CD4-positive, alpha-beta T cell (primary cell): ENCODE measurements around the gene TUBB. TPM values are rescaled to one million over a fixed set of nuclear protein-coding genes. Genes with fewer than 3 reads are reported as not detected.

Source experiments
- ATAC-seq: fragments of 200-7000 bp; cut with Tn5 transposase; one replicate; pipeline ENCODE4 v1.10.0; 2022; ENCODE audit warnings: mild to moderate bottlenecking; ENCODE audit not compliant: poor library complexity
- CTCF ChIA-PET: fragments of 350-600 bp; sonication (Branson Sonifier 250); formaldehyde crosslinking; loops from one replicate; lab custom pipeline; 2021; ENCODE audit warnings: antibody characterized with exemption, inconsistent platforms; lab: Charles Lee
- POLR2A ChIA-PET: fragments of 350-600 bp; sonication (Branson Sonifier 250); formaldehyde crosslinking; loops from one replicate; lab custom pipeline; 2021; ENCODE audit warnings: antibody characterized with exemption, inconsistent platforms; lab: Charles Lee
- DNase-seq, 14 experiments: peaks; one replicate each; pipeline ENCODE4 v3.0.0-alpha.2; 2013 to 2020; ENCODE audit warnings: mixed read lengths in 2 of 14
- H3K27ac ChIP-seq, 2 donors: one replicate each; pipeline versions ENCODE4 v1.5.1 to v1.7.0; 2013; ENCODE audit warnings: low read length in 2 of 2, low read depth in 1 of 2, mild to moderate bottlenecking in 1 of 2
- H3K27me3 ChIP-seq, 2 experiments: 1 replicate in 1 of 2; 2 replicates in 1 of 2; pipeline versions ENCODE4 v1.6.1 to v1.7.0; 2013; ENCODE audit warnings: low read length in 2 of 2, control low read depth in 1 of 2, mild to moderate bottlenecking in 1 of 2, moderate library complexity in 1 of 2; ENCODE audit not compliant: insufficient read depth in 2 of 2, control insufficient read depth in 1 of 2
- H3K36me3 ChIP-seq: one replicate; pipeline ENCODE4 v1.6.1; 2013; ENCODE audit warnings: low read length, control low read depth; ENCODE audit not compliant: insufficient read depth
- H3K4me1 ChIP-seq: one replicate; pipeline ENCODE4 v1.6.1; 2013; ENCODE audit warnings: low read length, control low read depth; ENCODE audit not compliant: insufficient read depth
- H3K4me3 ChIP-seq: one replicate; pipeline ENCODE4 v1.5.1; 2013; ENCODE audit warnings: mild to moderate bottlenecking, low read length, moderate library complexity
- H3K9me3 ChIP-seq, 2 experiments: 1 replicate in 1 of 2; 2 replicates in 1 of 2; pipeline versions ENCODE4 v1.6.1 to v1.7.0; 2013; ENCODE audit warnings: low read length in 2 of 2, mild to moderate bottlenecking in 2 of 2, control low read depth in 1 of 2, moderate library complexity in 1 of 2; ENCODE audit not compliant: control insufficient read depth in 1 of 2, insufficient read depth in 1 of 2
- H3K27ac Mint-ChIP-seq: one replicate; pipeline ENCODE4 v1.8.0; 2020; ENCODE audit warnings: mixed read lengths
- H3K27me3 Mint-ChIP-seq: one replicate; pipeline ENCODE4 v1.8.0; 2021; ENCODE audit warnings: mixed read lengths
- H3K36me3 Mint-ChIP-seq: one replicate; pipeline ENCODE4 v1.8.0; 2021; ENCODE audit warnings: low read depth, mixed read lengths
- H3K4me1 Mint-ChIP-seq: one replicate; pipeline ENCODE4 v1.8.0; 2021; ENCODE audit warnings: low read depth, mixed read lengths
- H3K4me3 Mint-ChIP-seq: one replicate; pipeline ENCODE4 v1.8.0; 2020; ENCODE audit warnings: mild to moderate bottlenecking, mixed read lengths
- H3K9me3 Mint-ChIP-seq: one replicate; pipeline ENCODE4 v1.8.0; 2020; ENCODE audit warnings: mixed read lengths
- CTCF ChIP-seq: fragments of 200-600 bp; IDR thresholded peaks from one replicate; pipeline ENCODE4 v1.8.0; 2022; ENCODE audit warnings: antibody characterized with exemption, mild to moderate bottlenecking
- intact Hi-C, 2 experiments: fragments of 100-400 bp; cut with DNase I in 1 of 2; cut with micrococcal nuclease in 1 of 2; formaldehyde crosslinking; loops; one replicate each; pipeline versions ENCODE4 v1.15.1 to v1.9.0; 2023 to 2025; cut with DNase I, micrococcal nuclease
- total RNA-seq, 174 experiments: library from RNA in 2 of 174; stranded (reverse) in 2 of 174; gene quantifications; one replicate each; pipeline ENCODE4 v1.2.3 and lab custom pipeline; 2021 to 2026

TUBB gene
- total RNA-seq, 2 experiments from 2014 or later: 76.0 to 78.4 TPM

GRCh38 chr6:30696432-30696831 is 23.7 kb upstream of the TUBB start:
- Histone ChIP-seq H3K36me3 (peaks cover 4% of the 10 kb centered on the region), H3K27ac (no peak overlapping the region), H3K4me1 (peaks cover 3% of the 10 kb centered on the region), H3K27me3 (no peaks in the 10 kb centered on the region), H3K4me3 (no peak overlapping the region), H3K9me3 (no peaks in the 10 kb centered on the region)
- ChIA-PET CTCF (no interaction called here), POLR2A (interaction anchor here (0.5 kb wide), 1 partner anchor 32 kb away, joined by 4 read pairs; no protein-coding TSS in a partner anchor)
- no peak for TF ChIP-seq CTCF
- Mint-ChIP-seq H3K27me3 (no peaks in the 10 kb centered on the region), H3K4me3 (no peak overlapping the region), H3K36me3 (peaks cover 10% of the 10 kb centered on the region), H3K9me3 (no peaks in the 10 kb centered on the region), H3K27ac (no peak overlapping the region), H3K4me1 (peaks cover 3% of the 10 kb centered on the region)
- DNase-seq (no peak), ATAC-seq (no peak)
- intact Hi-C loops: no loop called here

- POLR2A ChIA-PET: interaction anchor here (1.3 kb wide), 1 partner anchor 17 kb away, joined by 4 read pairs; the partner anchor contains the start of gene MDC1
- Histone ChIP-seq H3K4me1 (no peaks in the 10 kb centered on the region), H3K27ac (no peak overlapping the region), H3K4me3 (no peak overlapping the region), H3K36me3 (peaks cover 14% of the 10 kb centered on the region), H3K27me3 (no peaks in the 10 kb centered on the region), H3K9me3 (no peaks in the 10 kb centered on the region)
- no peaks in the 10 kb centered on the region for H3K4me1 Mint-ChIP-seq
- CTCF ChIA-PET: interaction anchor here (1.7 kb wide), 1 partner anchor 22 kb away, joined by 4 read pairs; no protein-coding TSS in a partner anchor
- peaks cover 47% of the 10 kb centered on the region for H3K36me3 Mint-ChIP-seq
- ATAC-seq (no peak), DNase-seq (no peak)
- H3K27ac Mint-ChIP-seq: no peak overlapping the region
- H3K4me3 Mint-ChIP-seq: no peak overlapping the region
- no peaks in the 10 kb centered on the region for H3K27me3 Mint-ChIP-seq
- no peak for TF ChIP-seq CTCF
- intact Hi-C loops: no loop called here
- no peaks in the 10 kb centered on the region for H3K9me3 Mint-ChIP-seq
These were observed 19.8 kb upstream of the TUBB start for GRCh38 chr6:30700340-30700739.

- no peaks in the 10 kb centered on the region for H3K4me1 ChIP-seq
- H3K4me3 ChIP-seq: no peak overlapping the region
- no peaks in the 10 kb centered on the region for H3K27me3 ChIP-seq
- POLR2A ChIA-PET: interaction anchor here (1.2 kb wide), 1 partner anchor 14 kb away, joined by 4 read pairs; the partner anchor contains the start of gene MDC1
- DNase-seq (no peak), ATAC-seq (no peak)
- CTCF ChIA-PET: interaction anchor here (1.0 kb wide), 1 partner anchor 77 kb away, joined by 3 read pairs; no protein-coding TSS in a partner anchor
- peaks cover 36% of the 10 kb centered on the region for H3K36me3 ChIP-seq
- H3K9me3 ChIP-seq: no peaks in the 10 kb centered on the region
- Mint-ChIP-seq H3K9me3 (no peaks in the 10 kb centered on the region), H3K27ac (no peak overlapping the region), H3K4me1 (no peaks in the 10 kb centered on the region), H3K27me3 (no peaks in the 10 kb centered on the region), H3K36me3 (peaks cover 69% of the 10 kb centered on the region), H3K4me3 (no peak overlapping the region)
- no peak overlapping the region for H3K27ac ChIP-seq
- no peak for TF ChIP-seq CTCF
- intact Hi-C loops: no loop called here
These were observed 17.1 kb upstream of the TUBB start for GRCh38 chr6:30703011-30703410.
